ENCODE measurements around the gene RAB31. TPM values are rescaled to one million over a fixed set of nuclear protein-coding genes. Genes with fewer than 3 reads are reported as not detected.
A peak's percentile ranks its signal among the peaks of the same experiment; 100 is the strongest.
"Not testable (repeated sequence)": the region's sequence is repeated elsewhere in the genome, so short reads cannot be mapped to it uniquely, and the experiment has no call there.

The RAB31 gene
- total RNA-seq, 1 donor from 2014 or later, result 19.0 TPM

- peak; percentile 15 for DNase-seq (ENCODE audit: low read depth)
Measured at GRCh38 chr18:9835113-9835755, 127.1 kb downstream of the RAB31 start.

GRCh38 chr18:9835825-9836224 is 127.7 kb downstream of the RAB31 start:
- DNase-seq (ENCODE audit: low read depth), result no peak

GRCh38 chr18:9838144-9838877 is 130.2 kb downstream of the RAB31 start:
- DNase-seq (ENCODE audit: low read depth), result peak; percentile 98

GRCh38 chr18:9839211-9839610 is 131.1 kb downstream of the RAB31 start:
- DNase-seq (ENCODE audit: low read depth), result no peak

- no peak for DNase-seq (ENCODE audit: low read depth)
Measured at GRCh38 chr18:9839853-9840252, 131.8 kb downstream of the RAB31 start.

- no peak for DNase-seq (ENCODE audit: low read depth)
Measured at GRCh38 chr18:9841752-9842151, 133.7 kb downstream of the RAB31 start.

- DNase-seq (ENCODE audit: low read depth), result peak; percentile 69
Measured at GRCh38 chr18:9842448-9842847, 134.3 kb downstream of the RAB31 start.

- no peak for DNase-seq (ENCODE audit: low read depth)
Measured at GRCh38 chr18:9845256-9845655, 137.2 kb downstream of the RAB31 start.

- DNase-seq (ENCODE audit: low read depth), result no peak
Measured at GRCh38 chr18:9846162-9846925, 138.2 kb downstream of the RAB31 start.

GRCh38 chr18:9848170-9848879 is 140.2 kb downstream of the RAB31 start:
- DNase-seq (ENCODE audit: low read depth), result peak; percentile 65

GRCh38 chr18:9849407-9850283 is 141.5 kb downstream of the RAB31 start:
- peak; percentile 86 for DNase-seq (ENCODE audit: low read depth)

GRCh38 chr18:9850309-9850708 is 142.2 kb downstream of the RAB31 start:
- DNase-seq (ENCODE audit: low read depth), result no peak

GRCh38 chr18:9851511-9851910 is 143.4 kb downstream of the RAB31 start:
- DNase-seq (ENCODE audit: low read depth), result no peak

- DNase-seq (ENCODE audit: low read depth), result no peak
Measured at GRCh38 chr18:9852266-9853081, 144.4 kb downstream of the RAB31 start.

GRCh38 chr18:9854801-9855676 is 146.9 kb downstream of the RAB31 start:
- DNase-seq (ENCODE audit: low read depth), result no peak

GRCh38 chr18:9855681-9856080 is 147.6 kb downstream of the RAB31 start:
- DNase-seq (ENCODE audit: low read depth), result no peak

GRCh38 chr18:9856092-9856491 is 148.0 kb downstream of the RAB31 start:
- no peak for DNase-seq (ENCODE audit: low read depth)

- not testable (repeated sequence) for DNase-seq (ENCODE audit: low read depth)
Measured at GRCh38 chr18:9857479-9857998, 149.4 kb downstream of the RAB31 start.
